H1 (cell line): ENCODE results near the gene SESN3. TPM values are rescaled to one million over a fixed set of nuclear protein-coding genes. Genes with fewer than 3 reads are reported as not detected.

Source experiments
- CTCF ChIA-PET: fragments of 300-600 bp; sonication (Branson Sonifier 250); formaldehyde crosslinking; loops from one replicate; lab custom pipeline; 2021; ENCODE audit not compliant: partially characterized antibody; lab: Charles Lee
- POLR2A ChIA-PET: fragments of 300-600 bp; sonication (Branson Sonifier 250); formaldehyde crosslinking; loops from one replicate; lab custom pipeline; 2021; ENCODE audit warnings: inconsistent platforms; ENCODE audit not compliant: partially characterized antibody; lab: Charles Lee
- DNase-seq, 2 experiments: peaks; one replicate each; pipeline versions ENCODE4 v3.0.0 to v3.0.0-alpha.2; 2010 to 2022; ENCODE audit warnings: low spot score in 2 of 2, low read depth in 1 of 2, mixed read lengths in 1 of 2
- FAIRE-seq: peaks from 2 replicates; lab custom pipeline; 2011; peaks lifted over from hg19 to GRCh38; lab: Jason Lieb, UNC
- H2AFZ ChIP-seq: 2 replicates; pipeline ENCODE4 v1.8.1; 2012; ENCODE audit warnings: low read length, inconsistent platforms
- H2AK5ac ChIP-seq: 2 replicates; pipeline ENCODE4 v1.6.1; 2013; ENCODE audit warnings: low read depth, low read length
- H2BK120ac ChIP-seq: replicated peaks from 2 replicates; pipeline ENCODE3; 2013; ENCODE audit warnings: low read depth, low read length, inconsistent platforms
- H2BK12ac ChIP-seq: 2 replicates; pipeline ENCODE4 v1.6.1; 2013; ENCODE audit warnings: low read depth, low read length
- H2BK15ac ChIP-seq: 2 replicates; pipeline ENCODE4 v1.6.1; 2013; ENCODE audit warnings: low read length
- H2BK20ac ChIP-seq: 2 replicates; pipeline ENCODE4 v1.6.1; 2013; ENCODE audit warnings: low read length
- H2BK5ac ChIP-seq: 2 replicates; pipeline ENCODE4 v1.6.1; 2013; ENCODE audit warnings: low read depth, low read length
- H3K14ac ChIP-seq: 2 replicates; pipeline ENCODE4 v1.6.1; 2013; ENCODE audit warnings: inconsistent platforms; ENCODE audit not compliant: insufficient read length
- H3K18ac ChIP-seq: 2 replicates; pipeline ENCODE4 v1.6.1; 2013; ENCODE audit warnings: low read length; ENCODE audit errors: extremely low read depth
- H3K23ac ChIP-seq: 2 replicates; pipeline ENCODE4 v1.6.1; 2013; ENCODE audit warnings: inconsistent platforms; ENCODE audit not compliant: insufficient read length
- H3K23me2 ChIP-seq: 2 replicates; pipeline ENCODE4 v1.6.1; 2013; ENCODE audit warnings: low read depth, low read length
- H3K27ac ChIP-seq: 2 replicates; pipeline ENCODE4 v1.6.1; 2011; ENCODE audit warnings: low read depth, low read length, inconsistent platforms
- H3K27me3 ChIP-seq, 4 experiments: replicated peaks in 1 of 4; 1 replicate in 1 of 4; 2 replicates in 3 of 4; pipeline versions ENCODE4 v1.6.1 to v1.8.1; 2011 to 2013; ENCODE audit warnings: low read length in 3 of 4, mild to moderate bottlenecking in 3 of 4, inconsistent platforms in 2 of 4, mixed read lengths in 2 of 4, moderate library complexity in 1 of 4; ENCODE audit not compliant: control insufficient read depth in 3 of 4, insufficient read depth in 3 of 4; ENCODE audit errors: extremely low read depth in 1 of 4
- H3K36me3 ChIP-seq, 4 experiments: 2 replicates each; pipeline versions ENCODE4 v1.6.1 to v1.8.1; 2011 to 2013; ENCODE audit warnings: mild to moderate bottlenecking in 4 of 4, low read length in 3 of 4, moderate library complexity in 2 of 4, control low read depth in 1 of 4, inconsistent platforms in 1 of 4; ENCODE audit not compliant: insufficient read depth in 4 of 4, control insufficient read depth in 2 of 4
- H3K4ac ChIP-seq: replicated peaks from 2 replicates; pipeline ENCODE3; 2013; ENCODE audit warnings: low read length, low read depth, mixed read lengths, inconsistent platforms; ENCODE audit not compliant: insufficient read length
- H3K4me1 ChIP-seq, 4 experiments: replicated peaks in 1 of 4; 1 replicate in 1 of 4; 2 replicates in 3 of 4; pipeline versions ENCODE4 v1.6.1 to v1.8.1; 2011 to 2013; ENCODE audit warnings: low read length in 3 of 4, inconsistent platforms in 2 of 4, mixed read lengths in 1 of 4; ENCODE audit not compliant: insufficient read depth in 4 of 4, control insufficient read depth in 3 of 4
- H3K4me2 ChIP-seq, 2 experiments: 2 replicates each; pipeline versions ENCODE4 v1.6.1 to v1.8.1; 2011 to 2013; ENCODE audit warnings: low read depth in 2 of 2, low read length in 2 of 2, control low read depth in 1 of 2, inconsistent platforms in 1 of 2, mild to moderate bottlenecking in 1 of 2; ENCODE audit not compliant: insufficient read depth in 1 of 2
- H3K4me3 ChIP-seq, 4 experiments: fragments of 200-600, 300-600 bp in 1 of 4; sonication (generic), shearing (Covaris generic), sonication (Bioruptor Twin) in 1 of 4; 2 replicates each; pipeline versions ENCODE4 v1.5.1 to v1.8.1; 2011 to 2016; ENCODE audit warnings: low read length in 4 of 4, low read depth in 3 of 4, control low read depth in 2 of 4, inconsistent platforms in 2 of 4, mild to moderate bottlenecking in 2 of 4, mixed read lengths in 1 of 4, moderate library complexity in 1 of 4; ENCODE audit not compliant: insufficient read depth in 2 of 4; ENCODE audit errors: extremely low read depth in 1 of 4
- H3K56ac ChIP-seq: replicated peaks from 2 replicates; pipeline ENCODE3; 2013; ENCODE audit warnings: low read depth, mild to moderate bottlenecking, mixed read lengths, low read length, inconsistent platforms; ENCODE audit not compliant: insufficient read length
- H3K79me1 ChIP-seq: 2 replicates; pipeline ENCODE4 v1.6.1; 2013; ENCODE audit warnings: low read depth, low read length, control low read depth
- H3K79me2 ChIP-seq, 2 experiments: 2 replicates each; pipeline versions ENCODE4 v1.6.1 to v1.8.1; 2012 to 2013; ENCODE audit warnings: low read length in 2 of 2, mild to moderate bottlenecking in 2 of 2, inconsistent platforms in 1 of 2; ENCODE audit not compliant: insufficient read depth in 2 of 2, control insufficient read depth in 1 of 2
- H3K9ac ChIP-seq, 4 experiments: replicated peaks in 1 of 4; 1 replicate in 1 of 4; 2 replicates in 3 of 4; pipeline versions ENCODE4 v1.6.1 to v1.8.1; 2011 to 2013; ENCODE audit warnings: low read depth in 3 of 4, low read length in 3 of 4, control low read depth in 2 of 4, mild to moderate bottlenecking in 2 of 4, moderate library complexity in 2 of 4, inconsistent platforms in 1 of 4; ENCODE audit errors: extremely low read depth in 1 of 4
- H3K9me3 ChIP-seq, 2 experiments: 2 replicates each; pipeline versions ENCODE4 v1.6.1 to v1.8.1; 2012 to 2013; ENCODE audit warnings: mild to moderate bottlenecking in 2 of 2, moderate library complexity in 2 of 2, control low read depth in 1 of 2, inconsistent platforms in 1 of 2, low read depth in 1 of 2, low read length in 1 of 2, mixed read lengths in 1 of 2; ENCODE audit not compliant: insufficient read depth in 2 of 2
- H4K20me1 ChIP-seq, 2 experiments: replicated peaks in 1 of 2; 2 replicates each; pipeline versions ENCODE3 to v1.8.1; 2011 to 2013; ENCODE audit warnings: inconsistent platforms in 2 of 2, low read length in 2 of 2, mild to moderate bottlenecking in 1 of 2; ENCODE audit not compliant: insufficient read depth in 2 of 2, control insufficient read depth in 1 of 2
- H4K5ac ChIP-seq: 2 replicates; pipeline ENCODE4 v1.6.1; 2013; ENCODE audit warnings: low read length, low read depth, mixed read lengths, inconsistent platforms; ENCODE audit not compliant: insufficient read length
- H4K8ac ChIP-seq: 2 replicates; pipeline ENCODE4 v1.8.0; 2013; ENCODE audit warnings: mild to moderate bottlenecking, moderate library complexity, low read length, inconsistent platforms; ENCODE audit not compliant: insufficient read depth; ENCODE audit errors: extremely low read depth
- H4K91ac ChIP-seq: replicated peaks from 2 replicates; pipeline ENCODE3; 2013; ENCODE audit warnings: low read length, mixed read lengths, inconsistent platforms; ENCODE audit not compliant: insufficient read length
- ATF2 ChIP-seq: IDR thresholded peaks from 2 replicates; pipeline ENCODE4 v1.6.1; 2012; ENCODE audit warnings: low read length, inconsistent platforms
- CEBPB ChIP-seq: IDR thresholded peaks from 2 replicates; pipeline ENCODE4 v1.6.1; 2012; ENCODE audit warnings: low read depth, low read length
- CTCF ChIP-seq, 3 experiments: IDR thresholded peaks; 1 replicate in 2 of 3; 2 replicates in 1 of 3; pipeline versions ENCODE4 v1.5.1 to v1.6.1; 2011; ENCODE audit warnings: low read length in 3 of 3, mild to moderate bottlenecking in 3 of 3, inconsistent platforms in 2 of 3, low read depth in 1 of 3, moderate library complexity in 1 of 3; ENCODE audit not compliant: insufficient read depth in 1 of 3; ENCODE audit errors: control extremely low read depth in 1 of 3
- GABPA ChIP-seq: IDR thresholded peaks from 2 replicates; pipeline ENCODE4 v1.6.1; 2011; ENCODE audit warnings: mild to moderate bottlenecking, low read length, moderate library complexity, borderline replicate concordance; ENCODE audit not compliant: insufficient read depth
- HDAC6 ChIP-seq: IDR thresholded peaks from one replicate; pipeline ENCODE4 v1.7.1; 2012; ENCODE audit warnings: low read depth, mild to moderate bottlenecking, inconsistent platforms, low read length, moderate library complexity
- KDM4A ChIP-seq: IDR thresholded peaks from one replicate; pipeline ENCODE4 v1.7.1; 2012; ENCODE audit warnings: low read depth, mild to moderate bottlenecking, moderate library complexity, low read length, inconsistent platforms; ENCODE audit not compliant: severe bottlenecking
- RBBP5 ChIP-seq: IDR thresholded peaks from 2 replicates; pipeline ENCODE4 v1.7.1; 2012; ENCODE audit warnings: low read depth, mild to moderate bottlenecking, inconsistent platforms, low read length, moderate library complexity, borderline replicate concordance
- WGBS, 2 experiments: shearing (Covaris generic) in 1 of 2; methylation state at CpG; one replicate each; pipeline versions ENCODE4 v1.1.6 to v1.1.7; 2013 to 2015; ENCODE audit warnings: low lambda C conversion rate in 2 of 2, mixed read lengths in 2 of 2, inconsistent platforms in 1 of 2, low coverage in 1 of 2, missing lambda C conversion rate in 1 of 2; ENCODE audit not compliant: insufficient replicate concordance in 2 of 2, insufficient coverage in 1 of 2, insufficient read length in 1 of 2; ENCODE audit errors: extremely low coverage in 1 of 2, missing lambda C conversion rate in 1 of 2; 5-methylcytosine and 5-hydroxymethylcytosine counted together
- polyA plus RNA-seq, 7 experiments: library from polyadenylated mRNA; depleted of rRNA in 3 of 7; stranded (reverse) in 5 of 7; unstranded in 2 of 7; fragments of >200 nt in 5 of 7; fragments of 200-250 nt in 2 of 7; gene quantifications; 1 replicate in 5 of 7; 2 replicates in 1 of 7; 4 replicates in 1 of 7; pipeline versions ENCODE4 v1.2.1 to v1.2.3, GENCODE V29; 2011 to 2013; ENCODE audit warnings: missing spikeins in 2 of 7, mixed read lengths in 2 of 7
- total RNA-seq: library from RNA; stranded (reverse); fragmentation: NEBNext Ultra II Directional; extraction: Animal tissue kit (Norgen Biotek cat#: 25700); gene quantifications from 2 replicates; pipeline ENCODE4 v1.2.1, GENCODE V29; 2021

The SESN3 gene
- total and polyA plus RNA-seq, 2 of the 8 experiments (the other 6 are each of a cell fraction or from before 2014, with no cell fraction given), result 10.2 to 31.1 TPM

- FAIRE-seq, result no peak
- no peak overlapping the region for H3K14ac ChIP-seq
- no peak overlapping the region; the same call in 1 of the 2 replicates for H2BK20ac ChIP-seq
- no peak overlapping the region for H3K23ac ChIP-seq
- H2AK5ac ChIP-seq, result no peak overlapping the region
- H3K9me3 ChIP-seq, result no peaks in the 10 kb centered on the region; a peak in 1 of 4 replicates
- H3K18ac ChIP-seq, result no peak overlapping the region
- H3K27ac ChIP-seq, result no peak overlapping the region
- H2BK120ac ChIP-seq, result no peak overlapping the region
- no peaks in the 10 kb centered on the region for H3K4me1 ChIP-seq
- no peaks in the 10 kb centered on the region for H3K36me3 ChIP-seq
- no peak overlapping the region for H3K56ac ChIP-seq
- TF ChIP-seq GABPA, result no peak
- TF ChIP-seq KDM4A, result no peak
- no peak for TF ChIP-seq ATF2
- no peak for TF ChIP-seq HDAC6
- TF ChIP-seq CEBPB, result no peak
- TF ChIP-seq RBBP5, result no peak
- TF ChIP-seq CTCF (IDR thresholded peaks at IDR 0.05; ENCODE audit: control extremely low read depth in 1 of 3, insufficient read depth in 1 of 3, low read depth in 1 of 3, low read length in 3 of 3), result no peak
- H3K79me2 ChIP-seq, result no peaks in the 10 kb centered on the region
- no peak for DNase-seq
- no peak overlapping the region for H3K4me3 ChIP-seq
- H3K4me2 ChIP-seq, result no peak overlapping the region
- 100% methylated on average over 1 of the region's 1 CpG; no CpG with 5 or more reads in 1 of the 2 experiments for WGBS, 2 experiments
- H4K20me1 ChIP-seq, result no peaks in the 10 kb centered on the region
- H4K91ac ChIP-seq, result no peak overlapping the region
- POLR2A ChIA-PET, result interaction anchor here (1.0 kb wide), 1 partner anchor 13 kb away, joined by 3 read pairs; no protein-coding TSS in a partner anchor
- H2BK5ac ChIP-seq, result no peak overlapping the region
- H4K8ac ChIP-seq, result no peak overlapping the region
- CTCF ChIA-PET, result interaction anchor here (0.7 to 17.5 kb wide), 7 partner anchors 9 to 603 kb away, joined by 3 to 407 read pairs (median 5); no protein-coding TSS in a partner anchor
- H2BK12ac ChIP-seq, result no peak overlapping the region
- no peak overlapping the region for H2BK15ac ChIP-seq
- H3K4ac ChIP-seq, result no peak overlapping the region
- no peaks in the 10 kb centered on the region for H3K27me3 ChIP-seq
- no peak overlapping the region for H4K5ac ChIP-seq
- H3K23me2 ChIP-seq, result no peaks in the 10 kb centered on the region
- no peaks in the 10 kb centered on the region for H3K79me1 ChIP-seq
- H3K9ac ChIP-seq, result no peak overlapping the region
- no peak overlapping the region for H2AFZ ChIP-seq
These were observed 69.8 kb downstream of the SESN3 start for GRCh38 chr11:95161248-95161647.
